ENCODE results near the gene MYCBP2. TPM values are rescaled to one million over a fixed set of nuclear protein-coding genes. Genes with fewer than 3 reads are reported as not detected.
A peak's percentile ranks its signal among the peaks of the same experiment; 100 is the strongest.

MYCBP2 gene
- total RNA-seq, 2 experiments from 2014 or later = 97.5 to 101 TPM

- no peaks in the 10 kb centered on the region for H3K27me3 Mint-ChIP-seq
- H3K27ac Mint-ChIP-seq = no peak overlapping the region
- TF ChIP-seq CTCF (IDR thresholded peaks at IDR 0.05) = no peak
- H3K36me3 Mint-ChIP-seq (ENCODE audit: low read depth) = peaks cover 28% of the 10 kb centered on the region
- H3K9me3 Mint-ChIP-seq = peaks cover 2% of the 10 kb centered on the region
- H3K4me3 Mint-ChIP-seq = no peak overlapping the region
- ChIA-PET CTCF (no interaction called here), POLR2A (no interaction called here)
- ATAC-seq (peak; percentile 20), DNase-seq (no peak)
- intact Hi-C loops (cut with micrococcal nuclease) = no loop called here
- peaks cover 23% of the 10 kb centered on the region for H3K4me1 Mint-ChIP-seq (ENCODE audit: low read depth)
These were observed 104.0 kb downstream of the MYCBP2 start for GRCh38 chr13:77222909-77223308.

DNA sequence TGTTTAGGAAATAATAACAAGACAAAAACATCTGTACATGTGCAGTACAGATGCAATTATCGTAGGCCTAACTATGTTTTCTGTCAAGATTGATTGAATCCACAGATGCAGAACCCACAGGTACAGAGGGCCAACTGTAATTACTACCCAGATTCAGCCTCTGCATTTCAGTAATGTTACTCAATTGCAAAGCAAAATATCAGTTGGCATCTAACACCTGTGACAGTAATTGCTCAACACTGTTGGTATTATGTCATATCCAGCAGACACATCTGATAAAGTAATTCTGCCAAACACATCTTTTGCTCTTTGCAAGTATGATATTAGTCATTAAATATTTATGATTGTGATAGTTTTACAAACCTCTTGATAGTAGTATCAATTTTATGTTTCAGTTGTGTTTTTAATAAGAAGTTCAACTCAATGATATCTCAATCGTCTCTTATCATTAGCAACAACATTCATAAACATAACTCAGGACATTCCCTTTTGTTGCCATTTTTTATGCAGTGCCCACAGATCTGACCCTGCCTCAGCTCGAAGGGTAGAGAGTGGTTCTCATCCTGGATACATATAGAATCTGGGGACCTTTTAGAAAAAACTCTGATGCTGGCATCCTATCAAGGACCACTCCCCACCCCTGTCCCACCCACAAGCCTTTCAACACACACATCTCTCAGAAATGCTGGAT is 104.7 kb downstream of the MYCBP2 start:
- POLR2A ChIA-PET = no interaction called here
- intact Hi-C loops (cut with micrococcal nuclease) = no loop called here
- Mint-ChIP-seq H3K9me3 (peaks cover 2% of the 10 kb centered on the region), H3K4me3 (no peak overlapping the region), H3K27ac (no peak overlapping the region), H3K4me1 (ENCODE audit: low read depth) (peaks cover 23% of the 10 kb centered on the region), H3K27me3 (no peaks in the 10 kb centered on the region), H3K36me3 (ENCODE audit: low read depth) (peaks cover 32% of the 10 kb centered on the region)
- ATAC-seq (no peak), DNase-seq (no peak)
- CTCF ChIA-PET = no interaction called here
- TF ChIP-seq CTCF (IDR thresholded peaks at IDR 0.05) = no peak

DNA sequence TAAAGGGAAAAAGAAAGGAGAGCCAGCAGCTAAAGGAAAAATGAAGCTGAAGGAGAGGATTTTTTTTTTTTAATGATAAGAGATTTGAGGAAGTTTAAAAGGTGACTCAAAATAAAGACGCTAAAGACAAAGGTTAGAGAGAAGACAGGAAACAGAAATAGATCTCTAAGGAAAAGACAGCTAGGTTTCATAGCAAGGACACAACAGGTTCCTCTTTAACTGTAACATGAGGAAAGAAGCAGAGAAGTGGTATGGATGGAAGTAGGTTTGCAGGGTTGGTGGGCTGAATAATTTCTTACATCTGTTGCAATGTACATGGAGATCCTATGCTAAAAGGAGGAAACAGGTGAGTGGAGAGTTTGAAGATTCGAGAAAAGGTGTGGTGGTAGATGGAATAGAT is 107.5 kb downstream of the MYCBP2 start:
- no peak overlapping the region for H3K4me3 Mint-ChIP-seq
- H3K36me3 Mint-ChIP-seq (ENCODE audit: low read depth) = peaks cover 34% of the 10 kb centered on the region
- ATAC-seq (no peak), DNase-seq (no peak)
- no peaks in the 10 kb centered on the region for H3K9me3 Mint-ChIP-seq
- ChIA-PET POLR2A (no interaction called here), CTCF (interaction anchor here (0.9 kb wide), 1 partner anchor 10 kb away, joined by 3 read pairs; no protein-coding TSS in a partner anchor)
- intact Hi-C loops (cut with micrococcal nuclease) = no loop called here
- no peaks in the 10 kb centered on the region for H3K27me3 Mint-ChIP-seq
- no peak for TF ChIP-seq CTCF (IDR thresholded peaks at IDR 0.05)
- H3K4me1 Mint-ChIP-seq (ENCODE audit: low read depth) = peaks cover 18% of the 10 kb centered on the region
- no peak overlapping the region for H3K27ac Mint-ChIP-seq

DNA sequence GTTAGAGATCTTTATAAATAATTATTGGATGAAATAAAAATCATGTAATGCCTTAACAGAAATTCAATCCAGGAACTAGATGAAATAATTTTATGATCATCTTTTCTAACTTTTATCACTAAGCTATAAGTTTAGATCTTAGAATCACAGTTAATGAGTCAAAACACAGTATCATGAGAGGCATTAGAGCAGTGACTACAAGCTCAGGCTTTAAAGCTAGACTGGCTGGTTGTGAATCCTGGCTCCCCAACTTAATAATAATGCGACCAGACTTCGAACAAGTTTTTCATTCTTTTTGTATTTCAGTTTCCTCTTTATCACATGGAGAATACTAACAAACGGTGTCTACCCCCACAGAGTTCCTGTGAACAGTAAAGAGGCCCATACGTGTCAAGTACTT is 108.6 kb downstream of the MYCBP2 start:
- CTCF ChIA-PET = interaction anchor here (1.4 to 2.0 kb wide), 2 partner anchors 37 to 260 kb away, joined by 4 read pairs; no protein-coding TSS in a partner anchor
- peaks cover 18% of the 10 kb centered on the region for H3K4me1 Mint-ChIP-seq (ENCODE audit: low read depth)
- H3K36me3 Mint-ChIP-seq (ENCODE audit: low read depth) = peaks cover 38% of the 10 kb centered on the region
- ATAC-seq = peak; percentile 27
- H3K4me3 Mint-ChIP-seq = no peak overlapping the region
- intact Hi-C loops (cut with micrococcal nuclease) = no loop called here
- no peaks in the 10 kb centered on the region for H3K9me3 Mint-ChIP-seq
- POLR2A ChIA-PET = no interaction called here
- no peaks in the 10 kb centered on the region for H3K27me3 Mint-ChIP-seq
- no peak for DNase-seq
- no peak overlapping the region for H3K27ac Mint-ChIP-seq
- no peak for TF ChIP-seq CTCF (IDR thresholded peaks at IDR 0.05)

DNA sequence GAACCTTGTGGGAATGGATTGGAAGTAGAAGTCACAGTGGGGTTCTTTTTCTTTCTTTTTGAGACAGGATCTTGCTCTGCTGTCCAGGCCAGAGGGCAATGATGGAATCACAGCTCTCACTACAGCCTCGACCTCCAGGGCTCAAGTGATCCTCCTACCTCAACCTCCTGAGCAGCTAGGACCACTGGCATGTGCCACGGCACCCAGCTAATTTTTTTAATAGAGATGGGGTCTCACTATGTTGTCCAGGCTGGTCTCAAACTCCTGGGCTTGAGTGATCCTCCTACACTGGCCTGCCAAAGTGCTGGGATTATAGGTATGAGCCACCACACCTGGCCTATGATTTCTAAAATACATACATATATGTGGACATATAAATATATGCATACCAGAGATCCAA is 111.4 kb downstream of the MYCBP2 start:
- Mint-ChIP-seq H3K27me3 (no peaks in the 10 kb centered on the region), H3K4me3 (no peak overlapping the region), H3K36me3 (ENCODE audit: low read depth) (peaks cover 39% of the 10 kb centered on the region), H3K9me3 (no peaks in the 10 kb centered on the region), H3K4me1 (ENCODE audit: low read depth) (peaks cover 5% of the 10 kb centered on the region), H3K27ac (peak overlapping the region; percentile 3)
- ChIA-PET CTCF (no interaction called here), POLR2A (no interaction called here)
- ATAC-seq (no peak), DNase-seq (no peak)
- TF ChIP-seq CTCF (IDR thresholded peaks at IDR 0.05) = no peak
- intact Hi-C loops (cut with micrococcal nuclease) = no loop called here

Measured in activated CD8-positive, alpha-beta T cell treated with anti-CD3 and anti-CD28 coated beads for 36 hours (primary cell).